Limb (tissue), 2 donors: ENCODE data around the gene CHST15.

Experiments used
- DNase-seq, 2 donors: peaks; one replicate each; pipeline ENCODE4 v3.0.0-alpha.2; 2016; ENCODE audit errors: extremely low spot score in 2 of 2

Gene CHST15

GRCh38 chr10:124014416-124015154 lies 78.8 kb downstream of the CHST15 start:
- DNase-seq = no peak

DNA sequence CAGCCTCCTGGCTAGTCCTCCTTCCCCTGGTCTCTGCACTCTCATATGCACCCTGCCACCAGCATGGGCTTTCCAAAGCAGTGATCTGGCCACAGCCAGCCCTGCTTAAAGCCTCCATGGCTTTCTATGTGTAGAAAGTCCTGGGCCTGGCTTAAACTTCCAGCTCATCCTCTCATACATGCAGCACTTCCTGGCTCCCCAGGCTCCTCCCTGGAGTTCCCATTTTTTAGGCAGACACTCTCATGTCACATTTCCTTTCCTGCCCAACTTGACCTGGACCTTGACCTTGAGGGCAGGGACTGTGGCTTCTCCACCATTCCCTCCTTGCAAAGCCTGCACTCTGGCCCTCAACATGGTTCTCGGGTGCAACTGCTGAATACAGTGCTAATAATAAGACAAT lies 79.5 kb downstream of the CHST15 start:
- DNase-seq = no peak

DNA sequence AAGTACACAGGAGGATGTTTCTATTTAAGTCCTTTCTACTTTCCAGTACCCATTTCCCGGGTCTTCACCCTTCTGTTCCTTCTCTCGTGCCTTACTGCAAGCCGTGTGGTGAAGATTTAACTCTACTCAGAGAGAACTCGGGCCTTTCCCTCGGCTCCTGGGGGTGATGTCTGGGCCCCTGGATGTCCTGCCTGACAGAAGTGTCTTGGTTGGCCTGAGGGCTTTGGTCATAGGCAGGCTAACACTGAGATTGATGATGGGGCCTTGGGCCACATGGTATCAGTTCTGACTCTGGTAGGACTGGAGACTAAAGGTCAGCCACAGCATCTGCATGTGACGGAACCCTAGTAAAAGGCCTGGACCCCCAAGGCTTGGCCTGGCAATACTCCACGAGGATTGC lies 80.4 kb downstream of the CHST15 start:
- DNase-seq = no peak

DNA sequence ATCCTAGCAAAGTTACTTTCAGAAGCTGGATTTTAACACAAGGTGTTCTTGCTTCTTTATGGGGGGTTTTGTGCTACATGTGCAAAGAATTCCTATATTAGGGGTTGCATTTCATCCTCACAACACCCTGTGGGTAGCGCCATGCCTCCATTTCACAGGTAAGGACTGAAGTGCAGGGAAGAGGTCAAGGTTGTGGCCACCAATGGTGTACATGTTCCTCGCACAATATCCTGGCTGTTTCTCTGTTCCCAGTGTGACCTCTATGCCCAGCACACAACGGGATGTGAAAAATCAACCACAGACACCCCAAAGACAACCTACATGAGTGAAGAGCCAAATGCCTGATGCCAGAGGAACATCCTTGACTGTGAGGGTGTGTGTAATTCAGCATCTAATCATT lies 80.8 kb downstream of the CHST15 start:
- DNase-seq = no peak

DNA sequence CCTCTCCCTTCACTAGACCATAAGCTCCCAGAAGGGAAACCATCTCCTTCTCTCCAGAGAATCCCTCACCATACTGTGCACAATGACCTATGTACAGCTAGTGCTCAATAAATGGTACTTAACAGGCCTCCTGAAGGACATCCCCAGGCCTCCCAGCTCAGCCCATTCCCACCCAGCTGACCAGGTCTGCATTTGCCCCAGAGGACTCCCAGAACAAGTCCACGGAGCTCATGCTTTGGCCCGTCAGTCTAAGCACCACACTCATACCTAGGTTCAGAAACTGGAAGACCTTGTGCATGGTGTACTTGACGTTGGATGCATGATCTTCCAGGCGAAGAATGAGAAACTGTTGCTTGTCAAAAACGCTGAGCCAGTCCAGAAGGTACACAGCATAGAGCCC lies 81.3 kb downstream of the CHST15 start:
- DNase-seq = no peak

DNA sequence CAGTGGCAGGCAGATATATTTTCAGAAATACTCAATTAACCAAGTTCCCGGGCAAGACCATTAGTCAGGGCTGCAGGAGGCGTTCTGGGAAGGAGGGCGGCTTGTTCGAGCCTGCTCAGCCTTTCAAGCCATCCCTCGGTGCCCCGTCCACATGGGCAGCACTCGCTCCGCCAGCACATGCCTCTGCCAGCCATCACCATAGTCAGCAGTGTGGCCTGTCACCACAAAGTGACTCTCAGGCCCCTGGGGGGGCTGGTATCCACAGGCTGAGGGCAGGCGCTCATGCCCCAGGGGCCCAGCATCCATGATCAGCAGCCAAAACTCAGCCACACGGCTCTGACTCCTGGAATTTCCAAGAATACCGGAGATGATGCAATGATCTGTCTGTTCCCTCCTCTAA lies 81.9 kb downstream of the CHST15 start:
- DNase-seq = no peak

GRCh38 chr10:124010563-124011131 lies 82.8 kb downstream of the CHST15 start:
- no peak for DNase-seq

DNA sequence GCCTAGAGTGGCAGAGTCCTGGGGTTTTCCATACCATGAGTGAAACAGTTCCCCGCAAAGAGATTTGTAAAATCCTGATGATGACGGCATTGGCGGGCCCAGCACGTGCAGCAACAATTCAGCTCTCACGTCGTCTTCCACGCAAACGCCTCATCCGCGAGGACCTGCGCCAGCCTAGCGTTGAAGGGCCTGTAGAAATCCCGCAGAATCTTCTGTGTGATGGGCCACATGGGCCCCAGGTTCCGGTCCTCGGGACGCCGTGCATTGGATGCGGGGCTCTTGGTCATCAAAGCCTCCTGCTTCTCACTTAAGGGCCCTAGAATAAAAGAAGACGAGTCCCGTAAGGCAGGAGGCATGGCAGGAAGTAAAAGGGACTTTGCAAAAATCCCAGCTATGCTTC lies 83.4 kb downstream of the CHST15 start:
- no peak for DNase-seq

GRCh38 chr10:124009231-124010015 lies 84.0 kb downstream of the CHST15 start:
- peak in 1 of 2 donors; percentile 50 for DNase-seq

DNA sequence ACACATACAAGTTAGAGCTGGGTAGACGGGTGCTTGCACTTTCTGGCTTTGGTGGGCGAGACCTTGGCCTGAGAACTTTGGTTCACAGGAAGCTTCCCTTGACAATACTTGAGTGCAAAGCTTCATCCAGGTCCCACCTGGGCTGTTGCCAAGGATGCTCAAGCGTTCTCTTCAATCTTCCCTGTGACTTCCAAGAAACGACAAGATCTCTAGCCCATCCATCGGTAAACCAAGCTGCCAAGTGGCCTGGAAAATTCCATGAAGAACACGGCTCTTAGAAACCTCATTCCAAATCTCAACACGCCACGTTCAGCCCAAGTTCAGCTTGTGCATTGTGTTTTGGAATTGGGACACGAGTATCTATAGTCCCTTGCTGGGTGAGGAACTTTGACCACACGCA lies 84.7 kb downstream of the CHST15 start:
- DNase-seq = no peak

- no peak for DNase-seq
Measured at GRCh38 chr10:124008187-124008586, 85.2 kb downstream of the CHST15 start.

DNA sequence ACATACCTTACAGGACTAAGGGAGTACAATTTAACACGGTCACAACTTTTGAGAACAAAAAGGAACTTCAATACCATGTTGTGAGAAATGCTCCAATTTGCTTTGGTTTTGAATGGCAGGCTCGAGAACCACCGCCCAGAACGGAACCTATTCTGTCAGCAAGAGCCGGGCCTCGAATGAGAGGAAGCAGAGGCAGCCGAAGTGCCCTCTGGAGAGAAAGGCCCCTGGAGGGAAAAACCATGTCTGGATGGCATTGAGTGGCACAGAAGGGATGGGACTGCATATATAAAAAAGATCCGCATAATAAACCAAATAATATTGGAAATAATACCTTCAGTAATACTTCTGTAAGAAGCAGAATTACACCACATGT lies 85.6 kb downstream of the CHST15 start:
- no peak for DNase-seq

DNA sequence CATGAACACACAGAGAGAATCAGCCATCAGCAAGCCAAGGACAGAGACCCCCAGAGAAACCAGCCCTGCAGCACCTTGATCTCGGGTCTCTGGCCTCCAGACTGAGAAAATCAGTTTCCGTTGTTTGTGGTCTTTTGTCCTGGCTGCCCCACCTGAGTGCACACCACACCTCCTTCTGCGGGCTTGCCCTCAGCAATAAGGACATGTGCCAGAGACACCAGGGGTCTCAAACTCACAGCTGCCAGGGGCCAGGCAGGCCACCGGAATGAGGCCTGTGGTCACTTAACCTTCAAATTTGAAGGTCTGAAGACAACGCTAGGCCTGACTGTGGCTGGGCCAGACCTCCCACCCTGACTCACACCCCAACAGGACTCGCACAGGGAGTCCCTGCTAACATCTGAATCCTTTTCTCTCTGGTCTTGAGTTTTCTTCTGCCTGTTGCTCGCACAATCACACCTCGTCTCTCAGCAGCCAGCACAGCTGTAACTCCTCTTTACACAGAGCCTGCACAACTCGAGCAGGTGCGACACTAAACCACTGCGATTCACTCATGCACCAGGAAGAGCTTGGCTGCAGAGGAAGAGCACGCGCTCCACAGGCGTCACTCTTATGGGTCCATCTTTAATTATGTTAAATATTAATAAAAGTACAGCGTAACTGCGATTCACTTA lies 86.2 kb downstream of the CHST15 start:
- DNase-seq = no peak

DNA sequence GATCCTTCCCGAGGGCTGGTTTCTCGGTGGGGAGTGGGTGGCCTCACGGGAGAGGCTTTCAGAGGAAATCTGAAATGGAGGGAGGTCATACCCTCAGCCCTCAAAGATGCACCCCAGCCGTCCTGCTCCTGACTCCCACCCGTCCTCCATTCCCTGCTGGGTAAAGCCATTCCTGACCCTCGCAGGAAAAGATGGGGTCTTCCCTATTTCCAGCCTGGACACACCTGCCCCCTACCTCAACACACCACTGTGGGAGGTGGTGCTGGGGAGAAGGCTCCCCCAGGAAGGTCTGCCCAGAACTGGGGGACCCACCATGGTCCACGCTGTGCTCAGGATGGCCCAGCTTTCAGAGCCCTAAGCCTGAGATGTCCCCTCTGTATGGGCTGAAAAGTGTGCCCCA lies 86.9 kb downstream of the CHST15 start:
- DNase-seq = no peak

GRCh38 chr10:124005991-124006392 lies 87.4 kb downstream of the CHST15 start:
- DNase-seq = peak in 1 of 2 donors; percentile 37

DNA sequence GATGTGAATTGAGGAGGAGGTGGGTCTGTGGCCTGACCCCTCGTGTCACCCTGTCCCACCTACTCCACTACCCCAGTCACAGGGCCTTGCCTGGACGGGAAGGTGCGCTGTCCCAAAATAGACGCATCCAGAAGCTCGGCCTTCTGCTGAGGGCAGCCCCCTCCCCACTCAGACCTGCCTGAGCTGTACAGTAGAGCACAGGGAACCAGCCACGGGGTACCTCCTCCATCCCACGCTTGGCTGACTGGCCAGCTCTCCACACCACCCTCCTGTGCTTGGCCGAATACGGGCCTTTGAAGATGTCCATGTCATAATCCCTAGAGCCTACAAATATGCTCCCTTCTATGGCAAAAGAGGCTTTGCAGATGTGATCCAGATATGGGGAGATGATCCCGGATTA lies 88.3 kb downstream of the CHST15 start:
- DNase-seq = peak in 1 of 2 donors; percentile 12

DNA sequence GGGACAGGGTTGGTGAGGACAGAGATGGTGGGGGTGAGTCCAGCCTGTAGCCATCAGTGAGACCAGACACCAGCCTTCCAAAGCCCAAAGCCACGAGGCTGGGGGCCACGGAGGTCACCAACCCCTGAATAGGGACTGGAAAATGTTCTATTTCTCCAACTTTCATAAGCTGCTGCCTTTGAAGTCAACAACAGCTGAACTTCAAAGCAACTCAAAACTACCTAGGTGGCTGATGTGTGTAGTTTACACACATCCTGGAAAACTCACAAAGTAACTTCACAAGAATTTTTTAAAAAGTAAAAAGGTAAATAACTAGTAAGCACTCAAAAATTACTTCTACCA lies 88.8 kb downstream of the CHST15 start:
- no peak for DNase-seq

DNA sequence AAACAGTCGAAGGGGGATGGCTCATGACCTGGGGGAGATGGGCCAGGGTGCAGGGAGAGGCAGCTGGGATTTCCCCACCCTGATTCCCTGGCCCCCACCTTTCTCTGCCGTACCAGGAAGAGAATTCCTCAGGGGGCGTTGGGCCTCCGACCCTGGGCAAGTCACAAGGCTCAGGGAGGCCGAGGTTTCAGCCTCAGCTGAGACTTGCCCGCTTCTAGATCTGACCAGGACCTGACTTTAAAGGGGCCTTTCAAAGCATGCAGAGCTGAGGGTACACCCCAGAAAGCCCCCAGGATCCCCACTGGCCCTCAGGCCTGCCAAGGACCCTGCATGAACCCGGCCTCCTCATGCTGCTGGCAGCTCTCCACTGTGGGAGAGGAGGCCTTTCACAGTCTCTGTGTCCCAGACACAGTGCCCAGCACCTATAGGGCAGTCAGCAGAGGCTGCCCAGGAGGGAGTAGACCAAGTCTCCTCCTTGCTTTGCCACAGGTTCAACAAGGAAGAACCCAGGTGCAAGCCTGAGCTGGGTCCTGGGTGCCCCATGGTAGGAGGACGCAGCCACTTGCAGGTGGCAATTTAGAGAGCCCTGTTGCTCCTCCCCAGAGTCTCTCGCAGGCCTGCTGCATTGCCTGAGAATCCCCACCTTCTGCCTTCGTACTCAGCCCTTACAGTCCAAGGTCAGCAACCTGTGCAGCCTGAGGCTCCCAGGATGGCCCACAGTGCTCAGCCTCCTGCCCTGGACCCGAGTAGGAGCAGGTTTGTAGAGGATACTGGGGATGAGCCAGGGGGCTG lies 89.3 kb downstream of the CHST15 start:
- peak in 1 of 2 donors; percentile 20 for DNase-seq

GRCh38 chr10:124003481-124003870 lies 89.9 kb downstream of the CHST15 start:
- peak in 1 of 2 donors; percentile 6 for DNase-seq

GRCh38 chr10:124003070-124003419 lies 90.4 kb downstream of the CHST15 start:
- DNase-seq = no peak

DNA sequence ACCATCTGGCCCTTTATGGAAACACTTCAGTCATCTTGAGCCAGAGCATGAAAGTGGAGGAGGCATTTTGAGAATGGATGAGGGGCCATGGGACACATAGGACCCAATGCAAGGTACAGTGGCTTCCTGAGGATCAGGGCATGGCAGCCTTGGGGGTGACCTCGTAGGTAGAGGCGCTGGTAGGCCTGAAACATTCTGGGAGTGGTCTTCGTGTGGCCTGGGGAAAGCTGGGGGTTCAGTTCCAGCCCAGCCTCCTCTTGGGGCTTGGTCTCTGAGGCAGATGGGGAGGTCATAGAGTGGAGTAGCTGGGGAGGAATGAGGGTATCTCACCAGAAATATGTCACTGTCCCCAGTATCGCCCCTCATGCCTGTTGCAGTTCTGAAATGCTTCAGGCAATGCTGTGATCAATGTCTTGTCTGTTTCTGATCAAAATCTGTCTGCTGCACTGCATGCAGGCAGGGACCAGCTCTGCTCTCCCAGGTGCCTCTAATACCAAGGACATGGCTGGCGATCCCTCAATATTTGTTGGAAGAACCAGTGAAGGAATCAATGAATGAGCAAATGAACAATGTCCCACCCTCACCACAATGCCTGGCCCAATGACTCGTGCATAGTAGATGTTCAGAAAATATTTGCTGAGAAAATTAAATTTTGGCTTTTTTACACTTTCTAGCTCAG lies 90.9 kb downstream of the CHST15 start:
- DNase-seq = no peak
